Thoracic aorta (tissue), 2 donors: Measurements from ENCODE around the gene BBOX1. TPM values are rescaled to one million over a fixed set of nuclear protein-coding genes. Genes with fewer than 3 reads are reported as not detected.
"Not testable (repeated sequence)": the region's sequence is repeated elsewhere in the genome, so short reads cannot be mapped to it uniquely, and the experiment has no call there.

Experiments used
- ATAC-seq: fragments of 150-250 bp; one replicate; pipeline ENCODE4 v1.8.0; 2017; ENCODE audit warnings: low read depth; ENCODE audit not compliant: insufficient number of reproducible peaks, low FRiP score
- DNase-seq: peaks from one replicate; pipeline ENCODE4 v3.0.0-alpha.2; 2020; ENCODE audit warnings: low spot score
- H3K27ac ChIP-seq, 2 donors: fragments of 200-600 bp; sonication (generic); 1 replicate in 1 of 2; 2 replicates in 1 of 2; pipeline ENCODE4 v1.5.1; 2016; ENCODE audit warnings: mild to moderate bottlenecking in 2 of 2, moderate library complexity in 2 of 2
- H3K27me3 ChIP-seq: fragments of 200-600 bp; sonication (generic); replicated peaks from 2 replicates; pipeline ENCODE4 v1.6.0; 2016; ENCODE audit warnings: mild to moderate bottlenecking; ENCODE audit not compliant: insufficient read depth
- H3K36me3 ChIP-seq: fragments of 200-600 bp; sonication (generic); one replicate; pipeline ENCODE4 v1.5.1; 2016
- H3K4me1 ChIP-seq, 2 donors: fragments of 200-600 bp; sonication (generic); 1 replicate in 1 of 2; 2 replicates in 1 of 2; pipeline versions ENCODE4 v1.5.1 to v1.6.0; 2016; ENCODE audit warnings: low read depth in 2 of 2, mild to moderate bottlenecking in 1 of 2; ENCODE audit not compliant: control insufficient read depth in 1 of 2
- H3K4me3 ChIP-seq: fragments of 200-600 bp; sonication (generic); 2 replicates; pipeline ENCODE4 v1.5.1; 2016; ENCODE audit warnings: mild to moderate bottlenecking
- H3K9me3 ChIP-seq: fragments of 200-600 bp; sonication (generic); 2 replicates; pipeline ENCODE4 v1.5.1; 2016
- total RNA-seq, 2 donors: library from RNA; depleted of rRNA; stranded (reverse); fragments of >200 nt; gene quantifications; one replicate each; pipeline versions ENCODE4 v1.1.0 to v1.2.3, GENCODE V29; 2016
- TF ChIP-seq, protein P1 (sequence below): fragments of 200-600 bp; sonication (generic); IDR thresholded peaks from one replicate; pipeline ENCODE4 v1.5.1; 2019; ENCODE audit warnings: antibody characterized with exemption

The BBOX1 gene
- total RNA-seq, 2 donors from 2014 or later, result not detected

DNA sequence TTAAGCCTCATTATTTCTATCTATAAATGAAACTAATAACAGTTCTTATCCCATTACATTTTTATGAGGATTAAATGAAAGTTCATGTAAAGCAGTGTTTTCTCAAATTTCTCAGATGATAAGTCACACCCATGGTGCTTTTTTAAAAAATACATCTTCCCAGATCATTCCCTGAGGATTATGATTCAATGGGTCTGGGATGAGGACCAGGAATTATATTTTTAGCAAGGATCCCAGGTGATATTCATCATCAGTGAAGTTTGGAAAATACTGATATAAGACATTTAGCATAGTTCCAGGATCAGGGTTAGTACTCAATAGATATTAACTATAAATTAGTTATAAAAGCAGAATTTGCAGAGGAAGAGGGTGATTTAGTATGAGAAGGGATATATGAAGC lies 89.1 kb downstream of the BBOX1 start:
- no peaks in the 10 kb centered on the region for H3K36me3 ChIP-seq
- H3K9me3 ChIP-seq, result no peaks in the 10 kb centered on the region
- ATAC-seq, result no peak
- H3K4me3 ChIP-seq, result no peak overlapping the region
- no peaks in the 10 kb centered on the region for H3K27me3 ChIP-seq
- H3K27ac ChIP-seq, result no peak overlapping the region
- TF ChIP-seq, protein P1, sequence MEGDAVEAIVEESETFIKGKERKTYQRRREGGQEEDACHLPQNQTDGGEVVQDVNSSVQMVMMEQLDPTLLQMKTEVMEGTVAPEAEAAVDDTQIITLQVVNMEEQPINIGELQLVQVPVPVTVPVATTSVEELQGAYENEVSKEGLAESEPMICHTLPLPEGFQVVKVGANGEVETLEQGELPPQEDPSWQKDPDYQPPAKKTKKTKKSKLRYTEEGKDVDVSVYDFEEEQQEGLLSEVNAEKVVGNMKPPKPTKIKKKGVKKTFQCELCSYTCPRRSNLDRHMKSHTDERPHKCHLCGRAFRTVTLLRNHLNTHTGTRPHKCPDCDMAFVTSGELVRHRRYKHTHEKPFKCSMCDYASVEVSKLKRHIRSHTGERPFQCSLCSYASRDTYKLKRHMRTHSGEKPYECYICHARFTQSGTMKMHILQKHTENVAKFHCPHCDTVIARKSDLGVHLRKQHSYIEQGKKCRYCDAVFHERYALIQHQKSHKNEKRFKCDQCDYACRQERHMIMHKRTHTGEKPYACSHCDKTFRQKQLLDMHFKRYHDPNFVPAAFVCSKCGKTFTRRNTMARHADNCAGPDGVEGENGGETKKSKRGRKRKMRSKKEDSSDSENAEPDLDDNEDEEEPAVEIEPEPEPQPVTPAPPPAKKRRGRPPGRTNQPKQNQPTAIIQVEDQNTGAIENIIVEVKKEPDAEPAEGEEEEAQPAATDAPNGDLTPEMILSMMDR, result no peak
- no peaks in the 10 kb centered on the region for H3K4me1 ChIP-seq
- DNase-seq, result no peak

DNA sequence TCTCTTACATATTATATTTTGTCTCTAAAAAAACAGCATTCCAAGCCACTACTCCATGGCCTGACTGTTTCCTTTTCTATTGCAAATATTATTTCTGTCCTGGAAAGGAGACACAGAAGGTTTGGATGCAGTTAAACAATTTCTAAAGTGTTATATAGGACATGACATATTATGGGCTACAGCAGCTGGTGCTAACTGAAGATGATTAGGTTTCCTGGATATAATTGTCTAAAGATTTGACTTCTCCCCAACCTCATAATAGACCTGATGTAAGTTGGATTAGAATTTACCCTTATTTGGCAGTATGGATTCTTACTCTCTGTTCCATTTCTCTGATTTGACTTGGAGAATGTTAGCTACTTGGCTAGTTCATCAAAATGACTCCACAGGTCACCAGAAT lies 90.2 kb downstream of the BBOX1 start:
- H3K36me3 ChIP-seq, result no peaks in the 10 kb centered on the region
- DNase-seq (no peak), ATAC-seq (no peak)
- TF ChIP-seq, protein P1, result no peak
- H3K9me3 ChIP-seq, result peaks cover 8% of the 10 kb centered on the region
- no peak overlapping the region for H3K4me3 ChIP-seq
- H3K27ac ChIP-seq, result no peak overlapping the region
- no peaks in the 10 kb centered on the region for H3K4me1 ChIP-seq
- no peaks in the 10 kb centered on the region for H3K27me3 ChIP-seq

DNA sequence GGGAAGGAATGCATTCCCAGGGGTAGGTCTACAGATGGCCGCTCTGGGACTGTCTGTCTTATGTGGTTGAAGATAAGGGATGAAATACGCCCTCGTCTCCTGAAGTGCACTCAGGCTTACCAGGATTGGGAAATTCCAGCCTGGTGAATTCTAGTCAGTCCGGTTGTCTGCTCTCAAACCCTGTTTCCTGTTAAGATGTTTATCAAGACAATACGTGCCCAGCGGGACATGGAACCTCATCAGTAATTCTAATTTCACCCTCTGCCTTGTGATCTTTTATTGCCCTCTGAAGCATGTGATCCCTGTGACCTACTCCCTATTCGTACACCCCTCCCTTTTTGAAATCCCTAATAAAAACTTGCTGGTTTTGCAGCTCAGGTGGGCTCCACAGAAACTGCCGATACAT lies 95.3 kb downstream of the BBOX1 start:
- Histone ChIP-seq H3K9me3 (peaks cover 12% of the 10 kb centered on the region), H3K4me1 (peaks cover 10% of the 10 kb centered on the region in 2 donors)
- not testable (repeated sequence) for ATAC-seq, H3K4me3 ChIP-seq, H3K36me3 ChIP-seq, H3K27me3 ChIP-seq, DNase-seq, H3K27ac ChIP-seq

DNA sequence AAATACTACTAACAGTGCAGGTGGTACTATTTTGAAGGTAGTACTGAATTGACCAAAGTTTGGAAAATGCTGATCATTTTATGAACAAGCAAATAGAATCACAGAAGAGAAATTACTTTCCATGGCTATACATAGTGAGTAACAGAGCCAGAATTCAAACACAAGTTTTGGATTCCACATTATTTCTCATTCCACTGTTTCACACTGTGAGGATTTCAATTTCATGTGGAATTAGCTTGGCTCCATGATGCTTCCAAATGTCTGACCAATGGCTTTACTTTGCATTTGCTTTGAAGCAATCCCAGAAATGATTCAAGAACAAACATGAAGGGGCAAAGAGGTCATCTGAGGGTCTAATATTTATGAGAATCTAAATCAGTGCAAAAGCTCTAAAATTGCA lies 98.1 kb downstream of the BBOX1 start:
- Histone ChIP-seq H3K36me3 (no peaks in the 10 kb centered on the region), H3K27ac (no peak overlapping the region), H3K4me1 (peaks cover 10% of the 10 kb centered on the region in 2 donors), H3K9me3 (peaks cover 12% of the 10 kb centered on the region), H3K4me3 (no peak overlapping the region), H3K27me3 (no peaks in the 10 kb centered on the region)
- ATAC-seq, result no peak
- TF ChIP-seq, protein P1, result no peak
- no peak for DNase-seq

DNA sequence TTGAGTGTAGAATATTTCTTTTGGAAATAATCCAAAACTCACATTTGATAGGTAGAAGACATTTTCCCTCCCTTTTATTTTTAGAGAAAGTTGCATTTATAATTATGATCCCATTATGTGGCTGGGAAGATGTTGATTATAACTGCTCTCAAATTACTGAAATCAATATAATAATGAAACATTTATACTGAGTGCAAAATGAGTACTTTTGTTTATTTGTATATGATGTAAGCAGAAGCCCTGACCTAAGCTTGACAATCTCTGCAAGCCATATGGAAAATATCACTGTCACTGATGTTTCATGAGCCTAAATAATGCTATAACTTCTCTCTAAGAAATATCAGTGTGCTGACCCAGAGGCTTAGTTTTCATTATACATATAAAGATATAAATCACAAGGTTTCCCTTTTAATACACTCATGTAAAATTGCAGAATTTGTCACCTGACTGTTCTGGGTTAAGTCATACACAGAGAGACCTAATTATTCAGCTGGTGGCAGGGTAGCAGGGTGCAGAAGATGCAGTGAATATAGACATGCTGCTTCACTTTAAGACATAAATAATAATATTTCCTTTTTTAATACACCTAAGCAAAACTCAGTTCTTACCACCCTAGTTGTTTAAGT lies 99.2 kb downstream of the BBOX1 start:
- Histone ChIP-seq H3K9me3 (peaks cover 12% of the 10 kb centered on the region), H3K27ac (no peak overlapping the region), H3K4me1 (peaks cover 10% of the 10 kb centered on the region in 2 donors), H3K4me3 (no peak overlapping the region), H3K27me3 (no peaks in the 10 kb centered on the region), H3K36me3 (no peaks in the 10 kb centered on the region)
- no peak for ATAC-seq
- TF ChIP-seq, protein P1, result no peak
- no peak for DNase-seq

DNA sequence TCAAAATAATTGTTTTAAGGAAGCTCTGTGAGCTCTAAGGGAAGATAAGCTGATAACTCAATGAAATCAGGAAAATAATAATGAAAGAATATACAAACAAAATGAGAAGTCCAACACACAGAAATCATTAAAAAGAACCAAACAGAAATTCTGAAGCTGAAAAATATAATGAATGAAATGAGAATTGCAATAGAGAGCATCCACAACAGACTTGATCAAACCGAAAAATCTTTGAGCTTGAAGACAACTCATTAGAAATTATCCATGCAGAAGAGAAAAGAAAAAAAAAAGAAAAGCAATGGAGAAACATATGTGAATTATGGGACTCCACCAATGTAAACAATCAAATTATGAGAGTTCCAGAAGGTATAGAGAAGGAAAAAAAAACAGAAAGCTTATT lies 101.0 kb downstream of the BBOX1 start:
- no peaks in the 10 kb centered on the region for H3K36me3 ChIP-seq
- no peak overlapping the region for H3K4me3 ChIP-seq
- TF ChIP-seq, protein P1, result no peak
- H3K27ac ChIP-seq, result no peak overlapping the region
- no peaks in the 10 kb centered on the region for H3K27me3 ChIP-seq
- H3K9me3 ChIP-seq, result no peaks in the 10 kb centered on the region
- H3K4me1 ChIP-seq, result peaks cover 10% of the 10 kb centered on the region in 2 donors
- no peak for DNase-seq
- ATAC-seq, result no peak
